SW 1271 (cell line): ENCODE data around the gene DOP1B.
A peak's percentile ranks its signal among the peaks of the same experiment; 100 is the strongest.
"Not testable (repeated sequence)": the region's sequence is repeated elsewhere in the genome, so short reads cannot be mapped to it uniquely, and the experiment has no call there.

Experiments
- DNase-seq, 2 experiments: peaks; one replicate each; lab custom pipeline; 2025; lab: John Stamatoyannopoulos, UW

Gene DOP1B

DNA sequence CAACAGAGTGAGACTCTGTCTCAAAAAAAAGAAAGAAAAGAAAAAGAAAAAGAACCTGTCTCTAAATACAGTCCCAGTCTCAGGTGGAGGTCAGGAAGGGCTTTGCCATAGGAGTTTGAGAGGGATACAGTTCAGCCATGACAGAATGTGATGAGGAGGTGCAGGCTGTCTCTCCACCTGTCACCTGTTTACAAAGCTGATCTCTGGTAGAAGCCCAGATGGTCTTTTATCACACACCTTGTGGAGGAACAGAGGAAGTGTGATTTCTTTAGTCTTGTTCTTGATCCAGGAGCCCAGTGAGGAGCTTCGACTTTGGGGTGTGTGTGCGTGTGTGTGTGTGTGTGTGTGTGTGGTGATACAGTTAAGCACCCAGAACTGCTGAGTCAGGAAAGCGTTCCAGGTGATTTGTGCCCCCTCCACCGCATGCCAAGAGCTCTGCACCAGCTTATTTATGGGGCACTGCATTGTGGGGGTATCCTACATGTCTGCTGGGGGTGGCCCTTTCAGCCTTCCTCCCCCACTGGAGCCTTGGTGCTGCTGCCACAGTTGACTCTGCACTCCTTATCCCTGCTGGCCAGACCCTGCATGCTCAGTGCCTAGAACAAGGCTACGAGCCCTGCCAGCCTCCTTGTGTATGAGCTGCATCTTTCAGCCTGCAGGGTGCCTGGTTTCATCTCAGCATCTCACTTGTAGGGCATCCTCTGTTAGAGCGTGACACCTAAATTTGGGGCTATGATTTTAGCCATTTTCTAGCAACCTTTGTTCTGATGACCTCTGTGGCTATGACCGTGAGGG is 19.3 kb downstream of the DOP1B start:
- no peak for DNase-seq

DNA sequence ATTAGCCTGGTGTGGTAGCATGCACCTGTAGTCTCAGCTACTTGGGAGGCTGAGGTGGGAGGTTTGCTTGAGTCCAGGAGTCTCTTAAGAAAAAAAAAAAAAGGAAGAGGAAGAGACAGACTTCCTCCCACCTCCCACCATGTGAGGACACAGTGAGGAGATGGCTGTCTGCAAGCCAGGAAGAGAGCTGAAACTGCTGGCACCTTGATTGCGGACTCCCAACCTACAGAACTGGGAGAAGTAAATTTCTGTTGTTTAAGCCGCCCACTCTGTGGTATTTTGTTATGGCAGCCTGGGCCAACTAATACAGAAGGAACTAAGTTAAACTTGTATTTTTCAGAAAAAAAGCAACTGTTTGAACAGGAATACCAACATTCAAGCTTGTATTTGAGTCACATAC is 21.7 kb downstream of the DOP1B start:
- no peak for DNase-seq

DNA sequence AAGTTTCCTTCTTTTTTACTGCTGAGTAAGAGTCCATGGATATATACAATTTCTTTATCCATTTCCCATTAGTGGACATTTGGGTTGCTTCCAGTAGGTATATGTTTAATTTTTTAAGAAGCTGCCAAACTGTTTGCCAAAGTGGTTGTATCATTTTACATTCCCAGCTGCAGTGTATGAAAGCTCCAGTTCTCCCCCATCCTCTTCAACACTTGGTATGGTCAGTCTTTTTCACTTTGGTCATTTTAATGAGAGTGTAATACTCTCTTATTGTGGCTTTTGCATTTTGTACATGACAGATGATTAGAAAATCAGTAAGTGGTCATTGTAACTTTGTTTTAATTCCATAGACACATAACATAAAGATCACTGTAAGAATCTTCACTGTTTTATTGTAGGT is 22.5 kb downstream of the DOP1B start:
- no peak for DNase-seq

DNA sequence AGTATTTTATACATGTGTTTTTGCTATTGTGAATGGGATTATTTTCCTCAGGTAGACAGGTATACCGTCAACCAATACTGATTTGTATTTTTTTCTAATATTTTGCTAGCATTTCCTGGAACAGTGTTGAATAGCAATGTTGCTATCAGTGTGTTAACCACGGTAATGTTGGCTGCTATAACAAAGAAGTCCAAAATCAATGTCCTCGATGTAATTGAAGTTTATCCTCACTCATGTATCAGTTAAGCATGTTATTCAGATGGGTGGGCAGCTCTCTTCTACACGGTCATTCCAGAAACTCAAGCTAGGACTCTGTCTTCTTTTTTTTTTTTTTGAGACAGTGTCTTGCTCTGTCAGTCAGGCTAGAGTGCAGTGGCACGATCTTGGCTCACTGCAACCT is 24.3 kb downstream of the DOP1B start:
- DNase-seq: no peak

DNA sequence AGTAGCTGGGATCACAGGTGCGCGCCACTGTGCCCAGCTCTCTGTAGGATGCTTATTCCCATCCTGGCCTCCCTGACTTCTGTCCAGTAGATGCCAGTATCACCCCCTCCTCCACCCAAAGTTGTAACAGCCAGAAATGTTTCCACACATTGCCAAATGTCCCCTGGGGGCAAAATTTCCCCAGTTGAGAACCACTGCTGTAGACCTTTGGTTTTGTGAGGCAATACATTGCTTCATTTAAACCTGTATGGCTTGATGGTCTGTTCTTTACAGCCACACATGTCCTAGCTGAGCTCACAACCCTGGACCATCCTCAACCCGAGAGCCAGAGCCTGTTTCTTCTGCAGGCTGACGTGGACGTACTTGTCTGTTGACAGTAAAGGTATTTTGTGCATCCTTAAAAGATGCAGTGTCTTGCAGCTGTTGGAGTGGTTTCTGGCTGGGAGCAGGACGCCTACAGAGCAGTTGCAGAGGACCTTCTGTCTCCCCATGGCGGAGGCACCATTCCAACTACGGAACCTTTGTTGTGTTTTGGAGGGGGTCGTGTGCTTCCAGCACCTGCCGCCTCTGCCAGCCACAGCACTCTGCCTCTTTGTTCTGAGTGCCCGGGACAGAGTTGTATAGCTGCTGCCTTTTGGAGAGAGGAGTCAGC is 26.6 kb downstream of the DOP1B start:
- DNase-seq: no peak

DNA sequence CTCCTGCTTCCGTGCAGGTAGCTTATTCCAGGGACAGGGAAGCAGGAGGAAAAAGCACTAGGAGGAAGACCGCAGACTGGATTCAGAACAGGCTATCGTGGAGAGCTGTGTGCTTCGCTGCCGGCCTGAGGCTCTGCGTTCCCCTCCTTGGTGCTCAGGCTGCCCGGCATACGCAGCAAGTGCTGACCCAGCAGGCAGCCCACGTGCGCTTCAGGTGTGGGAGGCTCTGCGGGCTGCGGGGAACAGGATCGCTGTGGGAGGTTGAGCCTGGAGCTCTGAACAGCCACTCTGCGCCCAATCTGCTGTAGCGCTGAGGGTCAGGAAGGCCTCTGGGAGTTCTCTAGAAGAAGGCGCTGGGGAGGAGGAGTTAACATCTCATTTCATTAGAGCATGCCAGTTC is 27.9 kb downstream of the DOP1B start:
- DNase-seq: no peak

DNA sequence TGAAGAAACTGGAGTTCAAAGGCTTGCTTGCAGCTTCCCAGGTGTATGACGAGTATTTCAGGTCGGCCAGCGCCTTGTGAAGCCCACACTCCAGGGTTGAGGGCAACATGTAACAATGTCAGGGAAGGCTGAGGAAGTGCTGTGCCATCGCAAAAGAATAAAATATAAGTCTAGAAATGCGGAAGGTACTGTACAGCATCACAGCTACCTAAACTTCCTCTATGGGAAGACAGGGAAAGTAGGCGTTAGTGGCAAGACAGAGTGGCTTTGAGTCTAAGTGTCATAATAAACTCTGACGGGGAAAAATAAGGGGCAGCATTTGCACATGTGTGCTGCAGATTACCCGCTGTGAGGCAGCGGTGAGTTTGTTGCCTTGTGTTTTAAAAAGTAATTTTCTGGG is 28.9 kb downstream of the DOP1B start:
- DNase-seq: no peak

DNA sequence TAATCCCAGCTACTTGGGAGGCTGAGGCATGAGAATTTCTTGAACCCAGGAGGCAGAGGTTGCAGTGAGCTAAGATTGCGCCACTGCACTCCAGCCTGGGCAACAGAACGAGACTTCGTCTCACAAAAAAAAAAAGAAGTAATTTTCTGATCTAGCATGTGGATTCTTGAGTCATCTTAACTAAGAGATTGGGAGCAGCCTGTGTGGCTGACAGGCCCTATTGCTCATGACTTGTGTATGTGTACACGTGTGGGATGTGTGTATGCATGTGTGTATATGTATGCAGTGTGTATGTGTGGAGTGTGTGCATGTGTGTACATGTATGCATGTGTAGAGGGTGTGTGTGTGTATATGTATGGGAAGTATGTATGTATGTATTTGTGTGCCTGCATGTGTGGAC is 29.5 kb downstream of the DOP1B start:
- DNase-seq: no peak

DNA sequence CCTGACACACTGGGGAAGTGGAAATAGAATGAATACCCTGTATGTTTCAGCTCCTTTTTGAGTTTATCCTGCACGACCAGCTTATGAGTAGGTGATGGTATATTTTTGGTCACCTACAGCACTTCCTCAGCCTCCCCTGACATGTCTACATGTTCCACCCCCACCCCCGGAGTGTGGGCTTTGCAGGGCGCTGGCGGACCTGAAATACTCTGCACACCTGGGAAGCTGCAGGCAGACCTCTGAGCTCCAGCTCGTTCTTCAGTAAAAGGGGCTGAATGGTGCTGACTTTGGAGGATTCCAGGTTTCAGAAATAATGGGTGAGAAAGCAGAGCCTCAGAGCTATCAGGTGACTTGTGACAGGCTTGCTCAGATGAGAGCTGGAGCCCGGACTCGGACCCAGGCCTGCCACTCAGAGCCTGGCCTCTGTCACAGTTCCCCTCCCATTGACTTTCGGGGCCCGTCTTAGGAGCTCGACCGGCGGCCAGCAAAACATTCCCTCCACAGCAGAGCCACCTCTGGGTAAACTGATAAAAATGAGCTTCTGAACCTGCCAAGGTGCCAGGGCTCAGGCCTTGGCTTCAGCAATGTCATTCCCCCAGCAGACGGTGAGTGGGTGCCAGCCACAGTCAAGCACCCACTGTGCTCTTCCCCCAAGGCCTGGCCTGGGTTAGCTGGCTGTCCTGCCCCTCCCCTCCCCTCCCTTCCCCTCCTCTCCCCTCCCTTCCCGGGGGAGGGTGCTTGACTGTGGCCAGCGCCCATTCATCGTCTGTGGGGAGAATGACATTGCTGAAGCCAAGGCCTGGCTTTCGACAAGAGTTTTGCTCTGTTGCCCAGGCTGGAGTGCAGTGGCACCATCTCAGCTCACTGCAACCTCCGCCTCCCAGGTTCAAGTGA is 30.1 kb downstream of the DOP1B start:
- no peak for DNase-seq

DNA sequence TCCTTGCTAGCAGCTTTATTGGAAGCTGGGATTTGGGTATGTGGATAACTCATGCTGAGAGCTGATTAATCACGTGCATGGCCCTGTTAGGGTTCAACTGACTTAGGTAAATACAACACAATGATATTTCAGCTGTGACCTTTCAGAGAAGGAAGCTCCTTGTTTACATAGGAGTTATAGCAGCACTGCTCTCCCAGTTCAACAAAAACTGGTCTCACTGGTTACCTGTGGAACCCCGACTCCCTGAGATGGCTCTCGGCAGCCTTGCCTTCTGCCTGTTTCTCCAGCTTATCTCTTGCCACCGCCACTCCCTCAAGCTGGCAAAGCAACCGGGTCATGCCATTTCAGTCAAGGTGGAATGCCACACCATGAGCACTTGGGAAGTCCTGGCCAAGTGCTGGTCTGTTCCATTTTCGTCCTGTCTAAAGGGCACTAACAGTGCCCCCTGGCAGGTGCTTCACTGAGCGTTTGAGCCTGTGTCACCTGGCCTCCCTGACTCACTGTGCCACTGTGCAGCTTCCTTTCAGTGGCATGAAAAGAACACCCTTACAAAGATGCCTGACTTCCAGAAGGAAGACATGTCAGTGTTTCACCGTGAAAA is 31.6 kb downstream of the DOP1B start:
- no peak for DNase-seq

DNA sequence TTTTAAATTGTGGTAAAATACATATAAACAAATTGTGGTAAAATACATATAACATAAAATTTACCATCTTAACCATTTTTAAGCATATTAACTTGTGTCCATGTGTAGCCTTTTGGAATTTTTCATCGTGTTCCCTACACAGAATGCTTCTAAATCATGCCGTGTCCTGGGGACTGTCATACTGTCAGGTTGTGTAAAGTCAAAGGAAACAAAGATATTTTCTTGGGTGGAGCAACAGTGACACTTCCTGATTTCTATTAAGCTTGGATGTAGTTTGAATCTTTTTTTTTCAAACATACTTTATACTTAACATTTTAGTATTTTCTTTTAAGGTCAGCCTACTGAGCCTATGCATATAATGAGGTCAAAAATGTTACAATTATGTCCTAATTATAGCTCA is 32.3 kb downstream of the DOP1B start:
- no peak for DNase-seq

DNA sequence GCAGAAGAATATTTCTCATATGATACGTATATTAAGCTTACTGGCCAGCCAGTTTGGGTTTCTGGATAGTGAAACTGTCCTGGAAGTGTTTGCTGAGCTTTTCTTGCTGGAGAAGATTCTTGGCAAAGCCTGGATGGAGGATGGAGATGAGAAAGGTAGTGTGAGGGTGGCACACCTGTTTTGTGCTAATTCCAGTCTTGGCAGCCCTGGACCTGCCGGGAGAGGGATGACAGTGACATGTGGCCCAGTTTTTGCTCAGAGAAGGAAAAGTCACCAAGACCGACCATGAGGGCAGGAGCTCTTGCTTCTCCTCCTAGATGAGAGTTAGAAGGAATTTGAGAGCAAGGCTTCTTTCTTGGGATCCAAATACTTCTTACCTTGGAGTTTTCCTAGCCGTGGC is 34.1 kb downstream of the DOP1B start:
- no peak for DNase-seq

DNA sequence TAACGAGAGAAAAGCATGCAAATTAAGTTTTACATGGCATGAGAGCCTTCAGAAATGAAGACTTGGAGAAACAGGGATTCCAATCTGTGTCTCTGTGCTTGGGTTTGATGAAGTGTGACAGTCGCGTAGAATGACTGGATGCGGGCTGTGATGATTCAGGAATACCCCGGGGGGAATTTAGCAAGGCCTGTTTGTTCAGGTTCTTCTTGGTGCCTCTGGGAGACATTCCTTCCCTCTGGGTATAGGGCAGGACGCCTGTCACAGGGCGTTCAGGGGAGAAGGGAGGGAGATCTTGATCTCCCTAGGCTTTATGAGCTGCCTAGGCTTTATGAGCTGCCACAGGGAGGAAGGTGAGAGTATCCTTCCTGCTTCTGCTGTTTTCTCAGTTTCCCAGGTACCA is 36.6 kb downstream of the DOP1B start:
- no peak for DNase-seq

DNA sequence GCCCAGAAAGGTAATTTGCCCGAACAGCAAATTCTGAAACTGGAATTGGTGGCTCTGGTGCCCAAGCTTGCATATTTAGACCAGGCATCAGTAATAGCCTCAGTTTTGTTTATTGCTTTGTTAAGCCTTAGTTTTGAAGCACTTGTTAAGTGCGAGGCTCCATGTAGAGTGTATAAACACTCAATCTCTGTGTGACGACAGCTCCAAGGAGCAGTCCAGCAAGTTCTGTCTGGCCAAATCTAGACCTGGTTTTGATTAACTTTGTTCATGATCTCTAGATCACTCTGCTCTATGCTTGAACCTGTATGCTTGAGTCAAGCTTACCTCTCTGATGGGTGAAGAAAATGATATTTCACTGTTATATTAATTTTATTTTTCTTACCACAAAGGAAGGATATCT is 37.4 kb downstream of the DOP1B start:
- no peak for DNase-seq

DNA sequence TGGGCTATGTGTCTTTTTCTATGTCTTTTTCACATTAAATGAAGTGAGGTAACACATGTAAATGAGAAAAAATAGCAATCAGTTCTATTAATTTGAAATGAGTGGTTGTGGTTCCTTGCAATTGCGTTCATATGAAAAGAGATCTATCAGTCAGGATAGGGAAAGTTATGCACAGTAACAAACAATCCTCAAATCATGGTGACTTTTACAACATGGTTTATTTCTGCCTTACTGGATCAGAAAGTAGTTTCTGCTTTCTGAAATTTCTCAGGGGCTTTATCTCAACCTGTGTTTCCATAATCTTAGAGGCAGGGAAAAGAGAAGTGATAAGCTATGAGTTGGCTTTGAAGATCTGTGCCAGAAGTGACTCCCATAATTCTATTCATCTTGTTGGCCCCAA is 39.0 kb downstream of the DOP1B start:
- DNase-seq: no peak

DNA sequence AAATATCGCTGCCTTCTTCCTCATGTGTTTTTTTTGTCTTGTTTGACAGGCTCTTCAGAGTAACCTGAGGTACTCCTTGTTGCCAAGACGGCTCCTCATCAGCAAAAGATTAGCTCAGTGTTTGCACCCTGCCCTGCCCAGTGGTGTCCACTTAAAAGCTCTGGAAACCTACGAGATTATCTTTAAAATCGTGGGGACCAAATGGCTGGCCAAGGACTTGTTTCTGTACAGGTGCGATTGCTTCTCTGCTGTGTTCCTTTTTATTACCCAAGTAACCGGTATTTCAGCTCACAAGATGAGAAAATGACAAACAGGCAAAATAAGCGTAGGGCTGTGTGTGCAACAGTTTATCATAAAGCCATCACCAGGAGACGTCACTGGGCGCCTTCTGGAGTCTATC is 42.4 kb downstream of the DOP1B start:
- DNase-seq: no peak

DNA sequence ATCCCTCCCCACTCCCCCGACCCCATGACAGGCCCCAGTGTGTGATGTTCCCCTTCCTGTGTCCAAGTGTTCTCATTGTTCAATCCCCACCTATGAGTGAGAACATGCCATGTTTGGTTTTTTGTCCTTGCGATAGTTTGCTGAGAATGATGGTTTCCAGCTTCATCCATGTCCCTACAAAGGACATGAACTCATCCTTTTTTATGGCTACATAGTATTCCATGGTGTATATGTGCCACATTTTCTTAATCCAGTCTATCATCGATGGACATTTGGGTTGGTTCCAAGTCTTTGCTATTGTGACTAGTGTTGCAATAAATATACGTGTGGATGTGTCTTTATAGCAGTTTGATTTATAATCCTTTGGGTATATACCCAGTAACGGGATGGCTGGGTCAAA is 43.0 kb downstream of the DOP1B start:
- not testable (repeated sequence) for DNase-seq

DNA sequence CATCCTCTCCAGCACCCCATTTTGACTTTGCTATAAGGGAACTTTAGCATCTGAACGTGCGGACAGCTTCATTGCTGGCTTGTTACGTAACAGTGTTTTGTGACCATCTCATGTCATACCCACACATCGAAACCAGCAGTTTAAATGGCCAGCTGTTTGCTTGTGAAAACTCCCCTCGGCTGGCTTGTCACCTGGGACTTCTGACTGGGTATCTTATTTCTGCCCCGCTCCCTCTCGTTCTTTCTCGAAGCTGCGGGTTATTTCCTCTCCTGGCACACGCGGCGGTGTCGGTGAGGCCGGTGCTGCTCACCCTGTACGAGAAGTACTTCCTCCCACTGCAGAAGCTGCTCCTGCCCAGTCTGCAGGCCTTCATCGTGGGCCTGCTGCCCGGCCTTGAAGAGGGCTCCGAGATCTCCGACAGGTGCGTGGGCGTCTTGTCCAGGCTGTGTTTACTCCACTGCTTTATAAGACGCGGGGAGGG is 43.5 kb downstream of the DOP1B start:
- DNase-seq: no peak

DNA sequence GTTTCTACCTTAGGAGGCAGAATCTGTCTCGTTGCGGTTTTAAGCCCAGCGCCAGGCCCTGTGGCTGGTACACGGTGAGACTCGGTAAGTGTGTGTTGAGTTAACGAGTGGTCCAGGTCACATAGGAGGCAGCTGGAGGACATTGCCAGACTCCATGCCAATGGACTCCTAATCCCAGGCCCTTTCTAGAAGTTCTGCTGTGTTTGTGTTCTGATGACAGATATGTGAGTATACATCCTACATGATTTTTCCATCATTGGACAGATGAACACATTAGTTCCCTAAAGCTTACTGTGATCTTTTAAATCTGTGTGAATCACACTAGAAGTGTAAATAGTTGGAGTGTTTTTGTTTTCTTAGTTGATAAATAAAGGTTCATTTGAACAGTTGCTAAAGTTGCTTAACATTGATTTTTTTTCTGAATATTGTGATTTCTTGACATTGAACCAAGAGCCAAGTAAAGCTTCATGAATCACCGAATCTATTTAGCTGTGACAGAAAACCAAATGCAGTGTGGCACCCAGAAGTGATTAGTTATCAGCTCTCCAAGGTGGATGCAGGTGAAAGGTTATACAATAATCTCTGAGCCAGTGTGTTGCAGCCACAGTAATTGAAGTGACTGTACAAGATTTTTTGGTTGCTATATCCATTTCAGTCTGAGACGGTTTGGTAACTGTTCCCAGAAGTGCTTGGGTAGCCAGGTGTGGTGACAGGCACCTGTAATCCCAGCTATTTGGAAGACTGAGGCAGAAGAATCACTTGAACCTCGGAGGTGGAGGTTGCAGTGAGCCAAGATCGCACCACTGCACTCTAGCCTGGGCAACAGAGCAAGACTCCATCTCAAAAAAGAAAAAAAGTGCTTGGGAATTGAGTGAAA is 46.3 kb downstream of the DOP1B start:
- DNase-seq: no peak

DNA sequence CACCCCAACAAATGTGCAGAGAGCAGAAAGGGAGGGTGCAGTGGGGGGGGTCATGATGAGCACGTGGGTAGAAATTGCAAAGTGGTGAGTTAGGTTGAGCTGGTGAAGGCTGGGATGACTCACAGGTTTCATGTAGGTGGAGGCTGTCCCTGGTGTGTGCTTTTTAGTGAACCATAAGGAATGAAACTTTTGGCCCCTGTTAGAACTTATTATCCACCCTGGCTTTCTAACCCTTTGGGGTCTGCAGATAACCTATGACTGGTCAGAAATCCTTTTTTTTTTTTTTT is 46.9 kb downstream of the DOP1B start:
- DNase-seq: peak in 1 of 2 experiments; percentile 50

DNA sequence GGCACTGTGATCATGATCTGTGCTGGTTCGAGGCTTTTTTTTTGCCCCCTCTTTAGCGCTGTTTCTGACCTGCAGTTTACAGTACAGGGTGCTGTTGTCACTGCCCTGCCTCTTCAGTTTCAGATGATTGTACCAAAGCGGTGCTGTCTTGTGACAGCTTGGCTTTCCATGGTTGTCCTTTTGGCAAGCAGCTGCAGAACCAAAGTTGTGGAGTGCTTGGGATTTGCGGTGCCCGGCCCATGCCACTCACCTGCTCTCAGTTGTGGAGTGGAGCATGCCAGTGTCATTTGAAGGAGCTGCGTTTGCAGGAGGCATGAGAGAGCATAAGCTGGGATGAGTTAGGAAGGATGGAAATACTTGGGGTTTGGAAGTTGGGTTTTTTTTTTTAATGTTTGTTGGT is 48.4 kb downstream of the DOP1B start:
- DNase-seq: no peak

DNA sequence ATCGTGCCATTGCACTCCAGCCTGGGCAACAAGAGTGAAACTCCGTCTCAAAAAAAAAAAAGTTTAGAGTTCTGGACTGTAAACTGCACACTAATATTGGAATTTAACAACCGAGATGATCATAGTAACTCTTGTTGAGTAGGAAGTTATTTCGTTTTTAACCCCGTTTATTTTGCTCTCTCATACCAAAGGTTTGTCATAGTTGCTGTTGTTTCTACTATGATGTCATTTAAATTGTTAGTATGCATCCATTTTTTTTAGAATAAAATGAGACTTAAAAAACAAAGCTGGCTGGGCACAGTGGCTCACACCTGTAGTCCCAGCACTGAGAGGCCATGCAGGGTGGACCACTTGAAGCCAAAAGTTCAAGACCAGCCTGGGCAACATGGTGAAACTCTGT is 49.3 kb downstream of the DOP1B start:
- DNase-seq: no peak
